Left lung (tissue), 10 donors: ENCODE measurements around the gene LDAH. TPM values are rescaled to one million over a fixed set of nuclear protein-coding genes. Genes with fewer than 3 reads are reported as not detected.

Experiments
- ATAC-seq: fragments of 200-7000 bp; cut with Tn5 transposase; one replicate; pipeline ENCODE4 v1.9.1; 2020; ENCODE audit warnings: moderate library complexity
- DNase-seq, 4 donors: peaks; one replicate each; pipeline ENCODE4 v3.0.0-alpha.2; 2013 to 2020
- H3K27ac ChIP-seq, 2 donors: fragments of 200-600 bp; sonication (generic) in 1 of 2; one replicate each; pipeline versions ENCODE4 v1.5.0 to v1.8.0; 2020 to 2021
- H3K27me3 ChIP-seq, 2 donors: fragments of 200-600 bp; sonication (generic) in 1 of 2; one replicate each; pipeline versions ENCODE4 v1.5.0 to v1.8.0; 2020 to 2021
- H3K36me3 ChIP-seq, 2 donors: fragments of 200-600 bp; sonication (generic) in 1 of 2; one replicate each; pipeline versions ENCODE4 v1.5.0 to v1.8.0; 2020 to 2021
- H3K4me1 ChIP-seq, 2 donors: fragments of 200-600 bp; one replicate each; pipeline ENCODE4 v1.8.0; 2021
- H3K4me3 ChIP-seq, 2 donors: fragments of 200-600 bp; sonication (generic) in 1 of 2; one replicate each; pipeline versions ENCODE4 v1.5.0 to v1.8.0; 2020 to 2021; ENCODE audit warnings: mild to moderate bottlenecking in 1 of 2
- H3K9me3 ChIP-seq, 2 donors: fragments of 200-600 bp; sonication (generic) in 1 of 2; one replicate each; pipeline versions ENCODE4 v1.5.0 to v1.8.0; 2020 to 2021
- CTCF ChIP-seq, 2 donors: fragments of 200-600 bp; sonication (generic) in 1 of 2; IDR thresholded peaks; one replicate each; pipeline versions ENCODE4 v1.5.0 to v1.8.0; 2021; ENCODE audit warnings: antibody characterized with exemption in 2 of 2
- intact Hi-C, 2 donors: fragments of 100-400 bp; cut with DNase I; formaldehyde crosslinking; loops; one replicate each; pipeline versions ENCODE4 v1.11.2 to v1.14.2; 2022
- polyA plus RNA-seq, 6 donors: library from polyadenylated mRNA; unstranded; fragments of 120-200 nt; gene quantifications; one replicate each; pipeline ENCODE4 v1.2.1, GENCODE V29; 2013; ENCODE audit not compliant: insufficient read length in 6 of 6
- total RNA-seq, 2 donors: library from RNA; stranded (reverse); fragmentation: NEBNext Ultra II Directional; extraction: Animal tissue kit (Norgen Biotek cat#: 25700); gene quantifications; one replicate each; pipeline ENCODE4 v1.2.1, GENCODE V29; 2021
- donor health status: DM: no; HTN: yes; CAD: no.
- donor health status: DM: no; HTN: no; CAD: no.

Gene LDAH
- total and polyA plus RNA-seq, 8 donors = 20.2 to 25.7 (median 22.3) TPM

GRCh38 chr2:20728114-20728758 is 94.7 kb downstream of the LDAH start:
- intact Hi-C loops = no loop called here
- H3K4me3 ChIP-seq = no peak overlapping the region
- peaks cover 4 to 12% of the 10 kb centered on the region in 2 donors for H3K4me1 ChIP-seq
- DNase-seq (peak in 1 of 4 donors; percentile 2), ATAC-seq (peak; percentile 91)
- TF ChIP-seq CTCF (IDR thresholded peaks at IDR 0.05) = no peak
- H3K36me3 ChIP-seq = no peaks in the 10 kb centered on the region
- no peaks in the 10 kb centered on the region for H3K27me3 ChIP-seq
- no peak overlapping the region for H3K27ac ChIP-seq
- H3K9me3 ChIP-seq = no peaks in the 10 kb centered on the region

GRCh38 chr2:20726913-20727312 is 96.0 kb downstream of the LDAH start:
- intact Hi-C loops = no loop called here
- DNase-seq (no peak), ATAC-seq (no peak)
- Histone ChIP-seq H3K36me3 (no peaks in the 10 kb centered on the region), H3K4me3 (no peak overlapping the region), H3K4me1 (peaks cover 4 to 12% of the 10 kb centered on the region in 2 donors), H3K9me3 (no peaks in the 10 kb centered on the region), H3K27me3 (no peaks in the 10 kb centered on the region), H3K27ac (no peak overlapping the region)
- no peak for TF ChIP-seq CTCF (IDR thresholded peaks at IDR 0.05)

- no peaks in the 10 kb centered on the region for H3K36me3 ChIP-seq
- ATAC-seq (no peak), DNase-seq (no peak)
- no peaks in the 10 kb centered on the region for H3K9me3 ChIP-seq
- intact Hi-C loops = no loop called here
- no peak for TF ChIP-seq CTCF (IDR thresholded peaks at IDR 0.05)
- no peaks in the 10 kb centered on the region for H3K27me3 ChIP-seq
- no peak overlapping the region for H3K4me3 ChIP-seq
- peaks cover 4 to 12% of the 10 kb centered on the region in 2 donors for H3K4me1 ChIP-seq
- H3K27ac ChIP-seq = no peak overlapping the region
These were observed 97.1 kb downstream of the LDAH start for GRCh38 chr2:20725782-20726181.

GRCh38 chr2:20724500-20725053 is 98.3 kb downstream of the LDAH start:
- H3K27ac ChIP-seq = no peak overlapping the region
- H3K27me3 ChIP-seq = no peaks in the 10 kb centered on the region
- H3K9me3 ChIP-seq = no peaks in the 10 kb centered on the region
- intact Hi-C loops = no loop called here
- peaks cover 4 to 12% of the 10 kb centered on the region in 2 donors for H3K4me1 ChIP-seq
- no peaks in the 10 kb centered on the region for H3K36me3 ChIP-seq
- no peak for DNase-seq
- no peak for TF ChIP-seq CTCF (IDR thresholded peaks at IDR 0.05)
- no peak overlapping the region for H3K4me3 ChIP-seq
- no peak for ATAC-seq

GRCh38 chr2:20723543-20723942 is 99.4 kb downstream of the LDAH start:
- Histone ChIP-seq H3K27me3 (no peaks in the 10 kb centered on the region), H3K9me3 (peaks cover 0 to 4% of the 10 kb centered on the region in 2 donors), H3K36me3 (no peaks in the 10 kb centered on the region), H3K4me1 (peaks cover 3 to 10% of the 10 kb centered on the region in 2 donors), H3K27ac (no peak overlapping the region), H3K4me3 (no peak overlapping the region)
- intact Hi-C loops = no loop called here
- ATAC-seq (no peak), DNase-seq (no peak)
- TF ChIP-seq CTCF (IDR thresholded peaks at IDR 0.05) = no peak
